GM19193 (cell line): ENCODE results near the gene CLEC17A.
A peak's percentile ranks its signal among the peaks of the same experiment; 100 is the strongest.

Experiments used
- POLR2A ChIP-seq: IDR thresholded peaks from 4 replicates; pipeline ENCODE4 v1.6.1; 2011; ENCODE audit not compliant: insufficient read depth, insufficient read length; ENCODE audit errors: extremely low read depth

CLEC17A gene, protein sequence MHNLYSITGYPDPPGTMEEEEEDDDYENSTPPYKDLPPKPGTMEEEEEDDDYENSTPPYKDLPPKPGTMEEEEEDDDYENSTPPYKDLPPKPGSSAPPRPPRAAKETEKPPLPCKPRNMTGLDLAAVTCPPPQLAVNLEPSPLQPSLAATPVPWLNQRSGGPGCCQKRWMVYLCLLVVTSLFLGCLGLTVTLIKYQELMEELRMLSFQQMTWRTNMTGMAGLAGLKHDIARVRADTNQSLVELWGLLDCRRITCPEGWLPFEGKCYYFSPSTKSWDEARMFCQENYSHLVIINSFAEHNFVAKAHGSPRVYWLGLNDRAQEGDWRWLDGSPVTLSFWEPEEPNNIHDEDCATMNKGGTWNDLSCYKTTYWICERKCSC

DNA sequence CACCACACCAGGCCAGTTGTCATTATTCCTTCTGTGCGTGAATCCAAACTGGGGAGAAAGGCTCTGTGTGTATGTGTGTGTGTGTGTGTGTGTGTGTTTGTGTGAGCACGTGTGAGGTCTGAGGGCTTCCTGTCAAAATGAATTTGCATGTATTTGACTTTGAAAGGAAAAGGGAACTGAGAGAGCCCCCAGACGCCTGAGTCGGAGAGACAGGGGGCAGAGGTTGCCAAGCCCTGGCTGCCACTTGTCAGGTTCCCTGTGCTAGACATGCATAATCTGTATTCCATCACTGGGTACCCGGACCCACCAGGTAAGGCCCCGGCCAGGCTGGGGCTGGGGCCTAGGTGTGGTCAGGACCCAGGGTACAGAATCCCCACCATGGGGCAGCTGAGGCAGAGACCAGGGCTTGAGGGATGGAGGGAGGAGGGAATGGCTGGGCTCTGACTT is at the start of gene CLEC17A:
TSS of gene CLEC17A (plus strand) at position 191 of the 447 bp plus-strand sequence. CDS start at position 268, 77 bp downstream.
- peak; percentile 98 for TF ChIP-seq POLR2A

DNA sequence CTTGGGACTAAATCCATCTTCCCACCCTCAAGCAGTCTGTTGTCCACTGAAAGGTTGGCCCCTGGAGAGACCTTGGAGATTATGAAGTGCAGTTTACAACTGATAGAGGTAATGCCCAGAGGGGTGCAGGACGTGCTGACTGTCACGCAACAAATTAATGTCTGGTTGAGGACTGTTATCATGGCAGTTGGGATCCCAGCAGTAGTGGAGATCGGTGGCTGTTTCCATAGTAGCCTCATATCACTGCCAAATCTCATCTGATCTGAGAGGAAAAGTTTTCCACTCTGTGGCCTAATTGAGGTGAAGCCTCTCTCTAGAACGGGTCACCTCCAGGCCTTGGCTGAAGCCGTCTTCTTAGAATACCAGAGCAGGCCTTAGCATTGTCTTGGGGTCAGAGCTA is 49.4 kb upstream of the CLEC17A start:
- TF ChIP-seq POLR2A, result no peak

DNA sequence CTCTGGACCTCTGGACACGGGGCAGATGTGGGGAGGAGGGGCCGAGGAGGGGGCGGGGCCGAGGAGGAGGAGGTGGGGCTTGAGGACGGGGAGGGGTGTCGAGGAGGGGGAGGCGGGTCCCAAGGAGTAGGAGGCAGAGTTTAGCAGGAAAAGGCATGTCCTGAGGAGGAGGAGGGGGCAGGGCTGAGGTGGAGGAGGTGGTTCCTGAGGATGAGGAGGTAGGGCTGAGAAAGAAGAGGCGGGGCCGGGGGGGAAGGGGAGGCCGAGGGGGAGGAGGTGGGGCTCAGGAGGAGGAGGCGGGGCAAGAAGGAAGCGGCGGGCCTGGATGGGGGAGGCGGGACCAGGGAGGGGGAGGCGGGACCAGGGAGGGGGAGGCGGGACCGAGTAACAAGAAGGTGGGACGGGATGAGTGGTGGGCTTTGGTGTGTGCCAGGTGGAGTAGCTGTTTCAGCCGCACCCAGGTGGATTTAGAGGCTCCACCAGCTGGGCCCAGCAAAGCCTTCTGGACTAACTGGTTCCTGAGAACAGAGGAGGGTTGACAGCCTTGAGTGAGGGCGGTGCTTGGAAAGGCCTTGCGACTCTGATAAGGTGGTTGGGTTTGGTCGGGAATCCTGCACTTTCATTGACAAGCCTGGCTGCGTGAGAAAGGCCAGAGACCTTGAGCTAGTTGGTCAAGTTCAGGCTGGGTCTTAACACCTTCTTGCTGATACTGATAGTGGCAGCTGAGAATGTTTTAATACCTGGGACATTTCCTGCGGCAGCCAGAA is 45.8 kb upstream of the CLEC17A start:
- no peak for TF ChIP-seq POLR2A

DNA sequence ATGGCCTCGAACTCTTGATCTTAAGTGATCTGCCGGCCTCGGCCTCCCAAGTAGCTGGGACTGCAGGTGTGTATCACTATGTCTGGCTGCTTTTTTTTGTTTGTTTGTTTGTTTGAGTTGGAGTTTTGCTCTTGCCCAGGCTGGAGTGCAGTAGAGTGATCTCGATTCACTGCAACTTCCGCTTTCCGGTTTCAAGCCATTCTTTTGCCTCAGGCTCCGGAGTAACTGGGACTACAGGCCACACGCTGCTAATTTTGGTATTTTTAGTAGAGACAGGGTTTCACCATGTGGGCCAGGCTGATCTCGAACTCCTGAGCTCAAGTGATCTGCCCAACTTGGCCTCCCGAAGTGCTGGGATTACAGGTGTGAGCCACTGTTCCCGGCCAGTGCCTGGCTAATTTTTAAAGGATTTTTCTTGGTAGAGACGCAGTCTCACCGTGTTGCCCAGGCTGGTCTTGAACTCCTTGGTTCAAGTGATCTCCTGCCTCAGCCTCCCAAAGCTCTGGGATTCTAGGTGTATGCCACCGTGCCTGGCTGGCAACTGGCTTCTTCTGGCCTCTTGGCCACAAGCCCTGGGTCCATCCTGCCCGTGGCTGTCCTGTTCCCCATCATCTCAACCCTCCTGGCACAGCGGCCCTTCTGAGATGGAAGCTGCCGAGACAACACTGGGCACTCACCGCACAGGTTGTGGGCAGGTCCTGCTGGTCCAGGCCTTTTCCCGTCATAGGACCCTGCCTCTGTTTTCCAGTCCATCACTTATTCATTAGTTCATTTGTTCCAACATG is 42.0 kb upstream of the CLEC17A start:
- no peak for TF ChIP-seq POLR2A

DNA sequence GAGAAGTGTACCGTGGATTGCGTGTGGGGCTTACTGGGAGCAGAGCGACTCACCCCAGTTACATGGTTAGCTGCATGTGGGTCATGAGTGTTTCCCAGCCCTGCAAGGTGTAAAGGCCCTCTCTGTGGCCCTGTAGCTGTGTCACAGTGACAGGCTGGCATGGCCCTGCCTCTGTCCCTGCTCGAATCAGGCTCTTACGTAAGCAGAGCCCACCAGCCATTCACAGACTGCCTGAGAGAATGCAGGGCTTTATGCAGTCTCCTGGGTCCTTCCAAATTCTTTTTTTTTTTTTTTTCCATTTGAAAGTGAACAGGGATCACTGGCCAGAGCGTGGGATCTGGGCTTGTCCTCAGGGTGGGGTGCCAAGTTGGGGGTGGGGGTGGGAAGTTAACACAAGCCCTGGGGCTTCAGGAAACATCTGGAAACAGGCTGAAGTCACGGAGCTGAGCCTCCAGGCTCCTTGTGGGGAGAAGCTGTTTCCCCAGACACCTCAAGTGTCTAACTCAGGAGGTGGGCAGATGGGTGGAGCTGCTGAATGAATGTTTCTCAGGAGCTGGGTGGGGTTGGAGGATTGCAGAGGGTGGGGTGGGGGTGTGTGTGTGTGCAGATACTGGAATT is 40.1 kb upstream of the CLEC17A start:
- no peak for TF ChIP-seq POLR2A

DNA sequence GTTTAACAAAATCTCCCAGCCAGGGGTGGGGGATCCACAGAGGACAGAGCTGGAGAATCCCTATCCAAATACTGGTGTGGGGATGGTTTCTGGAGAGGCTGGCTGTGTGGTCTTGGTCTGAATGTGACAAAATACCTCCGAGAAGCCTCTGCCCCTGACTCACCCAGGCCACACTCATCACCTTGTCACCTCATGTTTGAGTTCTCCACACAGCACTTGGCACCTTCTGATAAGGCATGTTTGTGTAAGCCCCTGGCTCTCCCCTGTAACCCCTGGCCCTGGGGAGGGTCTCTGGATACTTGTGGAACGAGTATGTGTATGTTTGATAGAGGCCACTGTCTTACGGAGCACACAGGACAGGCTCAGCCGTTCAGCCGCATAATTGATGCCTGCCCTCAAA is 38.8 kb upstream of the CLEC17A start:
- TF ChIP-seq POLR2A, result no peak

DNA sequence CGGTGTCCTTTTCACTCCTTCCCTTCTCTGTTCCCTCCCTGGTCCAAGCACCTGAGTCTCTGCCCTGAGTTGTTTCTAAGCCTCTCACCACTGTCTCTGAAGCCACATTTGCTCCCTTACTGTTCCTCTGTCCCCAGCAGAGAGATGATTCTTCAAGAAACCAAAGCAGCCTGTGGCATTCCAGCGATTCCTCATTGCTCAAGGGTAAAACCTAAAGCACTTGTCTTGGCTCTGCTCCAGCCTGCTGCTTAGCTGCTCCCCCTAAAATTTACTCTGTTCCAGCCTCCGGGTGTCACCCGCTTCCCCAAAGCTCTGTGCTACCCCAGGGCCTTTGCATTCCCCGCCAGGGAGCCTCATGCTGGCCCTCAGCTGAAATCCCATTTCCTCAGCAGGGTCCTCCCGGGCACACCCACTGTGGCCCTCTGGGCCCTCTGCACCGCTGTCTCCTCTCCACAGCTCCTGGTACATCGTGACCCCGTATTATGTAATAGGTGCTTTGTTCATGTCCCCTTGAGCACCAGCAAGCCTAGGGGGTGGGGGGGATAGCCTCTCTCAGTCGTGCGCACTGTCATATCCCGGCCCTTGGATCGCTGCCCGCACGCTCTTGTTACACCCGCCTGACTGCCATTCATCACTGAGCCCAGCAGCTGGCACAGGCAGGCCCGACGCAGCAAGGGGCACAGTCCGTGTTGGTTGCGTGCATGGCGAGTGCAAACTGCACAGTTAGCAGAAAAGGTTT is 37.7 kb upstream of the CLEC17A start:
- TF ChIP-seq POLR2A, result no peak

DNA sequence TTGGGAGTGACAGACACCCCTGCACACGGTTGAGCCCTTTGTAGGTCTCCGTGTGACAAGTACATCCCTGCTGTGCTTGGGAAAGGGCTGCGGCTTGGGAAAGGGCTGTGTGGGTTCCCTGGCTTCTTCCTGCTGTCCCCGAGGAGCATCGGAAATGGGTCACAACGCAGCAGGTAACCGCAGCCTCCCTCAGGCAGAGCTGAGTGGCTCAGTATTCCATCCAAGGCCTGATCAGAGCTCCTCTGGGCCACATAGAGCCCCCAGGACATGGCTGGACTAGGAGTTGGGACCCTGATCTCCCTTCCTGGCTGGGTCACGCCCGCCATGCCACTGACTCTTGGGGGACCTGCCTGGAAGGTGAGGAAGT is 37.2 kb upstream of the CLEC17A start:
- no peak for TF ChIP-seq POLR2A

DNA sequence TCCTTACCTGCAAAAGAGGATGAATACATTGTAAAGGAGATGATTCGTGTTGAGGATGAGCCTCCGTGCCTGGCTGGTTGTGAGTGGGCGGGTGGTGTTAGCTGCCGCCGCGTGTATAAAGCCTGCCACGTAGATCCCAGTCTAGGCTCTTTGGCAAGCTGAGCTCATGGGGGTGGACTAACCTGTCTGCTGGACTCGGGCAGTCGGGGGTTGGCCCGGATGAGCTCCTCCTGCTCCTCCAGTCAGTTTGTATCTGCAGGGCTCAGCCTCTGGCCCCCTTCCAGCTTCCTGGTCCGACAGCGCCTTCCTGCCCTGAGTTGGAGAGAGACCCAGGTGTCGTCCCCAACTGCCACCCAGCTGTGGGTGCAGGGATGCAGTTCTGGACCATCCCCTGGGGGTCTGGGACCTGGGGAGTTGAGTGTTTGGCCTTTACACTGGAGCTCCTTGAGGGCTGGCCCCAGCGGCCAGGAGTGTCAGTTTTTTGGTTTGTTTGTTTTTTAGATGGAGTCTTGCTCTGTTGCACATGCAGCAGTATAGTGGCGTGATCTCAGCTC is 32.6 kb upstream of the CLEC17A start:
- no peak for TF ChIP-seq POLR2A

DNA sequence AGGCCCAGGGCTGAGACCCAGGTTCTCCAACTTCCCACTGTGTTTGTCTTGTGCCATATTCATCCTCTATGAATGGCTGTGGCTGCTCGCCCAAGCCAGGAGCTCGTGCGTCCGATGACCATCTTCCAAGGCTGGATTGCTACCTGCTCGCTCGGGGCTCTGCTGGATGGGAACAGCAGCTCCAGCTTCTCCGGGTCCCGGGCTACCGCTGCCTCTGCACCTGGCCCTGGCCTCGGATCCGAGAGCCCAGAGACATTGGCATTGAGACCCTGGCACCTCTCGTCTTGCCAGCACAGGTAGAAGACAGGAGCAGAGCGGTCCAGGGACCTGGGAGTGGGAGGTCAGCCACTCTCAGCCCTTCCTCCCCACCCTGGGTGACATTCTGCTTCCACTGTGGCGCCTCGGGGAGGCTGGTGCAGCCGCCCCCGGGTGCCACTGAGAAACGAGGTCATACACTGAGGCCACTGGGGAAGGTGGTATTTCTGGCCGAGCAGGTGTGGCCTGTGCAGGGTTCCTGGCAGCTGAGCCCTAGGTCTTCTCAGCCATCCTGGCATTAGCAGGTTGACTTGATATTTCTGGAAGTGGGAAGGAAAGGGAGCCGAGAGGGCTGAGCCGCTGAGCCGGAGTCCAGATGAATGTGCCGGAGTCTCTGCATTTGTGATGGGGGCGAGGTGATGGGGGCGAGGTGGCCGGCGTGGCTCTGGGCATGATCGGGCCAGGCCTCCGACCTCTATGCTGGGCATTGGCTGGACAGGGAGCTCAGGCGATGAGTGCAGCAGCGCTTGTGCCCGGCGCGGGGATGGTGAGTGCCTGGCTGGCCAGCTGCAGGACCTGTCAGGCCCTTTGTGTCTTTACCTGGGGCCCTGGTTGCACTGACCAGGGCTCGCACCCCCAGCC is 29.6 kb upstream of the CLEC17A start:
- TF ChIP-seq POLR2A, result no peak

DNA sequence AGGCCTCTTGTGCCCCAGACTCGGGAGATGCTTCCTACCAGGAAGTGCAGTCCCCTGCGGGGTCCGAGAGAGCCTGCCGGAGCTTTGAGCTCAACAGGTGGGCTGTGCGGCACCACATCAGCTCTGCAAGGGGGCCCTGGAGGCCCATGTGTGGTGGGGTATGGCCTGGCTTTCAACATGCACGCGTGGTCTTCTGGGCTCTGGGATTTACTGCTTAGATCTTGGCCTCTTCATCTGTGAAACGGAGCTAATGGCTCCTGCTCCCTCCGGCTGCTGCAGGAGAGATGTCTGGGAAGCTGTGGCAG is 29.0 kb upstream of the CLEC17A start:
- no peak for TF ChIP-seq POLR2A

DNA sequence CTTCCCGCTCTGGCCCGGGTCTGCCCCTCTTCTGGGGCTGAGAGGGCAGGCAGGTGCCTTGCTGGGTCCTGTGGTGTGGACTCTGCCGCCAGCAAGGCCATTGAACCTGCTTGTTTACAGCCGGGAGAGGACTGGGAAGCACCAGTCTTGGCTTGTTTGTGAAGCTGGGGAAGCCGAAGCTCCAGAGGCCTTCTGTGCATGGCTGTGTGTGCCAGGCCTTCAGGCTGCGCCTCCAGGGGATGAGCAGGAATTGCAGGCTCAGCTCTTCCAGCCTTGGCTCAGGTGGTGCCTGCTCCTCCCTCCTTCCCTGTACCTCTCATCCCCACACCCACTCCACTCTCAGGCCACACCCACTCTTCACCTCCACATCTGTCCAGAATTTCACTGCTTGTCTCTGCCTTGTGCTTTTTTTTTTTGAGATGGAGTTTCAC is 28.5 kb upstream of the CLEC17A start:
- no peak for TF ChIP-seq POLR2A
